Neutrophil (primary cell): ENCODE data around the gene C1QTNF7.
A peak's percentile ranks its signal among the peaks of the same experiment; 100 is the strongest.

Experiments
- H3K27ac ChIP-seq: fragments of 200-600 bp; sonication (generic); 2 replicates; pipeline ENCODE4 v1.5.1; 2016; ENCODE audit warnings: mild to moderate bottlenecking, moderate library complexity
- H3K27me3 ChIP-seq: fragments of 200-600 bp; sonication (generic); 2 replicates; pipeline ENCODE4 v1.6.0; 2016; ENCODE audit warnings: mild to moderate bottlenecking
- H3K36me3 ChIP-seq: fragments of 200-600 bp; sonication (generic); 2 replicates; pipeline ENCODE4 v1.5.1; 2017
- H3K4me1 ChIP-seq, 2 experiments: fragments of 200-600 bp in 1 of 2; sonication (generic) in 1 of 2; 1 replicate in 1 of 2; 2 replicates in 1 of 2; pipeline versions ENCODE4 v1.5.1 to v1.6.1; 2013 to 2016; ENCODE audit warnings: low read depth in 1 of 2, low read length in 1 of 2, mild to moderate bottlenecking in 1 of 2, moderate library complexity in 1 of 2; ENCODE audit not compliant: control insufficient read depth in 1 of 2, insufficient read depth in 1 of 2
- H3K4me3 ChIP-seq, 2 experiments: fragments of 200-600 bp in 1 of 2; sonication (generic) in 1 of 2; 1 replicate in 1 of 2; 2 replicates in 1 of 2; pipeline ENCODE4 v1.5.1; 2013 to 2016; ENCODE audit warnings: low read depth in 1 of 2, low read length in 1 of 2, mild to moderate bottlenecking in 1 of 2, moderate library complexity in 1 of 2
- H3K9me3 ChIP-seq: fragments of 200-600 bp; sonication (generic); 2 replicates; pipeline ENCODE4 v1.5.1; 2016
- TF ChIP-seq, protein P1 (sequence below): fragments of 200-600 bp; sonication (generic); IDR thresholded peaks from 2 replicates; pipeline ENCODE4 v1.5.1; 2016; ENCODE audit warnings: antibody characterized with exemption

The C1QTNF7 gene

DNA sequence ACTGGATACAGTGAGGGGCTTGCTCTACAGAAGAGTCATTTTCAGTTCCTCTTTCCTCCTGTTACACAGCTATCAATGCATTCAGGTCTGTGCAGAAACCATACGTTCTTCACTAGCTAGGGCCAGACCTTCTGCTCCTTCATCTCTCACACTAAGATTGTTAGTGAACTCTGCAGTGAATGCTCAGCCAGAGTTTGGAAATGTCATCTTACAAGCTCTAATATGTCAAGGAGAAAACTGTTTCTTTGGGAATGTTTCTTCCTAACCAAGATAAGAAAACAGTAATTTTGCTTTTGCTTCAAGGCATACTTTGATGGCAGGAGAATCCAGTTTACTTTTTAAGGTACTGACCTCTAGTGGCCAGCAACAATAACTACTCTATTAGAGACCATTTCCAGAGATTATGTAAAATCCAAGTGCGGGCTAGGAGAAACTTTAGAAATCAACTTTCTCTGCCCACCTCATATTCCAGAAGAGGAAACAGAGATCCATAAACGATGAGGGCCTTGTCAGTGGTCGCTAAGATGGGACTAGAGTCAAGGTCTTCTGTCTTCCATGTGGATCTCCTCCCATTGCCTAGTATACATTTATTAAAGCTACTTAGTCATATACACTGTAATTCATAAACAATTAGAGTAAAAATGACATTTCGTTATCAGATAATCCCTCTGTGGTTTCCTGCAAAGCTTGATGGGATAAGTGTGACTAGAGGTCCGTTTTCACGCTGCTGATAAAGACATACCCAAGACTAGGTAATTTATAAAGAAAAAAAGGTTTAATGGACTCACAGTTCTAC, 29.8 kb downstream of the C1QTNF7 start:
- H3K9me3 ChIP-seq: no peaks in the 10 kb centered on the region
- no peaks in the 10 kb centered on the region for H3K27me3 ChIP-seq
- peak overlapping the region; percentile 37 for H3K27ac ChIP-seq
- TF ChIP-seq, protein P1, sequence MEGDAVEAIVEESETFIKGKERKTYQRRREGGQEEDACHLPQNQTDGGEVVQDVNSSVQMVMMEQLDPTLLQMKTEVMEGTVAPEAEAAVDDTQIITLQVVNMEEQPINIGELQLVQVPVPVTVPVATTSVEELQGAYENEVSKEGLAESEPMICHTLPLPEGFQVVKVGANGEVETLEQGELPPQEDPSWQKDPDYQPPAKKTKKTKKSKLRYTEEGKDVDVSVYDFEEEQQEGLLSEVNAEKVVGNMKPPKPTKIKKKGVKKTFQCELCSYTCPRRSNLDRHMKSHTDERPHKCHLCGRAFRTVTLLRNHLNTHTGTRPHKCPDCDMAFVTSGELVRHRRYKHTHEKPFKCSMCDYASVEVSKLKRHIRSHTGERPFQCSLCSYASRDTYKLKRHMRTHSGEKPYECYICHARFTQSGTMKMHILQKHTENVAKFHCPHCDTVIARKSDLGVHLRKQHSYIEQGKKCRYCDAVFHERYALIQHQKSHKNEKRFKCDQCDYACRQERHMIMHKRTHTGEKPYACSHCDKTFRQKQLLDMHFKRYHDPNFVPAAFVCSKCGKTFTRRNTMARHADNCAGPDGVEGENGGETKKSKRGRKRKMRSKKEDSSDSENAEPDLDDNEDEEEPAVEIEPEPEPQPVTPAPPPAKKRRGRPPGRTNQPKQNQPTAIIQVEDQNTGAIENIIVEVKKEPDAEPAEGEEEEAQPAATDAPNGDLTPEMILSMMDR: peak; percentile 66
- no peak overlapping the region for H3K4me3 ChIP-seq
- peaks cover 7 to 10% of the 10 kb centered on the region in 2 experiments for H3K4me1 ChIP-seq
- no peaks in the 10 kb centered on the region for H3K36me3 ChIP-seq

DNA sequence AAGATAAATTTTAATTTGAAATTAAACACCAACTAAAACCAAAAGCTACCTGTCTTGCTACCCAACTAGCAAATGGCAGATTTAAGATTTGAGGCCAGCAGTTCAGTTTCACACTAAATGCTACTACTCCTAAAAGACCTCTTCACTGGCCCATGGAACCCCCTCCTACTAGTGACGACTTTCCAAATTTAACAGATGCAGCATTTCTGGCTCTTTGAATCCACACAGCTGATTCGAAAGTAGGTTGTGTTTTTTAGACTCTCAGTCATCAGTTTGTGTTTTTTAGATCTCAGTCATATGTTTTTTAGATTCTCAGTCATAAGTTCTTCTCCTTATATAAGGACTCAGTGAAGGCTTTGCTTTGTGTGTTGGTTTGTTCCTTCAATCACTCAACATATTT, 30.8 kb downstream of the C1QTNF7 start:
- H3K4me3 ChIP-seq: no peak overlapping the region
- no peaks in the 10 kb centered on the region for H3K9me3 ChIP-seq
- peaks cover 7 to 10% of the 10 kb centered on the region in 2 experiments for H3K4me1 ChIP-seq
- no peaks in the 10 kb centered on the region for H3K27me3 ChIP-seq
- TF ChIP-seq, protein P1: no peak
- no peak overlapping the region for H3K27ac ChIP-seq
- no peaks in the 10 kb centered on the region for H3K36me3 ChIP-seq

DNA sequence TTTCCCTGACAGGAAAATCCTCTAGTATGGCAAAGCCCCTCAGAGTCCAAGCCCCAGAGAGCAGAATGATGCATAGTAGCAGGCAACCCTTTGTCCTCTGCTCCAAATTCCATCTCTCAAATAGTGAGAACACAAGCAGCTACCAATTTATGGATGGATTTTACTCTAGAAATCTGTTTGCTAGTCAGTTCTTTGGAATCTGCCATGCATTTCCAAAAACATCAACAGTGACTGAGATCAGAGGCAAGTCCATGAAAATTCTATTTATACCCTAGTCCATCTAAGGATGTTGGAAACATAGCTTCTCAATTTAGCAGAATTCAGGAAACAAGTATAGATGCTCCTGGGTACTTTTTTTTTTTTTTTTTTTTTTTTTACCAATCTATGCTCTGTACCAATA, 31.9 kb downstream of the C1QTNF7 start:
- H3K4me1 ChIP-seq: peaks cover 7 to 10% of the 10 kb centered on the region in 2 experiments
- no peaks in the 10 kb centered on the region for H3K9me3 ChIP-seq
- H3K27me3 ChIP-seq: no peaks in the 10 kb centered on the region
- H3K27ac ChIP-seq: no peak overlapping the region
- TF ChIP-seq, protein P1: no peak
- no peak overlapping the region for H3K4me3 ChIP-seq
- H3K36me3 ChIP-seq: no peaks in the 10 kb centered on the region

DNA sequence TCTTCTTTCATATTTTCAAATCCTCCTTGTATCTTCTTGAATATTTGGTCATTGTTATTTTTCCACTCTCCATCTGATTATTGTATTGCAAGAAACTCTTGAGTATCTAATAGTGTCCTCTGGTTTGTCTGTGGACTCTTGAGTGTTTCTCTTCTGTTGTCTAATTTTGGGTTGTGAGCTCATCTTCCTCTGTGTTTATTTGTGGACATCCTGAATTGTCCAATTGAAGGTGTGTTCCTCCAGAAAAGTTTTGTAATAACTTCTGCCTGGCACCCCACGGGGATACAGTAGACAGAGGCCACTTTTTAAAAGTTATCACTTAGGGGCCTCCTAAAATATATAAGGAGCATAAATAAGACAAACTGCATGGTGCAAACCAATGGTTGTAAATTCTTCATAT, 38.8 kb downstream of the C1QTNF7 start:
- TF ChIP-seq, protein P1: no peak
- H3K27ac ChIP-seq: no peak overlapping the region
- no peaks in the 10 kb centered on the region for H3K9me3 ChIP-seq
- H3K4me1 ChIP-seq: no peaks in the 10 kb centered on the region
- H3K36me3 ChIP-seq: no peaks in the 10 kb centered on the region
- H3K27me3 ChIP-seq: peaks cover 33% of the 10 kb centered on the region
- H3K4me3 ChIP-seq: no peak overlapping the region

DNA sequence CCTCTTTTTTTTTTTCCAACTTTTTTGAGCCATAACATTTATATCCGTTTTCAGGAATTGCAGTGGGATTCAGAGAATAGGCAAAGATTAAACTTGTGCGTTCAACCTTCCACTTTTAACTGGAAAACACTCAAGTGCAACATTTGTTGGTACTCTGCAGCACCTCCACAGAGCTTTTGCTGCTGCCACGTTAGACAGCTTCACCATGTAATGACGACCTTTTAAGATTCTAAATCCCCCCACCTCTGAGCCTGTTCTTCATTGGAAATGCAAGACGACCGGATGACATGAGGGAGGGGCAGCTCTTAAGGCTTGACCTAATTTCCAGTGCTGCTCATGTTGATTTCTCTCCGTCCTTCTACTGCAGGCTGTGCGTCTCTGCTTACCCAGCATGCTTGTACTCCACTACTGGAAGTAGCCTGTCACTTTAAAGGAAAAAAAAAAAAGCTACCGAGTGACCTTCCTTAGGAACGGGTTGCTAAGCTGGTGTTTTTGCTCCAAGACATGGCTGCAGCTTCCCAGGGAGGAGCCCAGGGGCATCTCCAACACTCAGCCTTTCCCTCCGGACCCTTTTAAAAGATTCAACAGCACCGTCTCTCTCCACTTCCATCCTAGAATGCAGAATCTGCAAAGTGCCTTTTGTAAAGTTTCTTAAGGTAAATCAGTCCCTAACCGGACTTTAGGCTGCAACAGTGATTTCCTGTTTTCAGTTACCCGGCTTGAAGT, 41.7 kb downstream of the C1QTNF7 start, which contains the start of gene CC2D2A:
Gene CC2D2A (plus strand): TSS at position 481 of the 726 bp plus-strand sequence. CDS start 6,051 bp downstream, outside the sequence.
- TF ChIP-seq, protein P1: no peak
- Histone ChIP-seq H3K27me3 (peaks cover 36% of the 10 kb centered on the region), H3K27ac (no peak within 1 kb of the TSS), H3K9me3 (no peaks in the 10 kb centered on the region), H3K36me3 (no peaks in the 10 kb centered on the region), H3K4me3 (no peak within 1 kb of the TSS), H3K4me1 (no peaks in the 10 kb centered on the region)
